SK-N-SH (cell line): Measurements from ENCODE around the gene PTPRD. TPM values are rescaled to one million over a fixed set of nuclear protein-coding genes. Genes with fewer than 3 reads are reported as not detected.
"Not testable (repeated sequence)": the region's sequence is repeated elsewhere in the genome, so short reads cannot be mapped to it uniquely, and the experiment has no call there.

Experiments
- CTCF ChIA-PET: fragments of 300-600, 350-600 bp; formaldehyde crosslinking; extraction: SDS; loops from one replicate; lab custom pipeline; 2021; lab: Yijun Ruan, JAX
- POLR2A ChIA-PET: fragments of 350-600 bp; sonication (Branson Sonifier 250); formaldehyde crosslinking; extraction: SDS; loops from one replicate; lab custom pipeline; 2020; ENCODE audit warnings: antibody characterized with exemption, inconsistent platforms; lab: Yijun Ruan, JAX
- DNase-seq: peaks from one replicate; pipeline ENCODE4 v3.0.0; 2012
- H2AFZ ChIP-seq: fragments of 200-600 bp; sonication (generic); 2 replicates; pipeline ENCODE4 v1.8.1; 2016; ENCODE audit warnings: antibody characterized with exemption, mild to moderate bottlenecking, low read depth
- H3F3A ChIP-seq: fragments of 200-600 bp; sonication (generic); replicated peaks from 2 replicates; pipeline ENCODE3; 2016; ENCODE audit warnings: antibody characterized with exemption, mild to moderate bottlenecking; ENCODE audit not compliant: insufficient read depth
- H3K27ac ChIP-seq, 2 experiments: fragments of 200-500 bp in 1 of 2; fragments of 200-600 bp in 1 of 2; sonication (Bioruptor generic) in 1 of 2; sonication (generic), shearing (Covaris generic) in 1 of 2; 2 replicates each; pipeline versions ENCODE4 v1.5.1 to v1.6.1; 2014 to 2016; ENCODE audit warnings: low read depth in 2 of 2, inconsistent platforms in 1 of 2, low read length in 1 of 2, mild to moderate bottlenecking in 1 of 2, mixed read lengths in 1 of 2
- H3K27me3 ChIP-seq: fragments of 200-600 bp; sonication (generic), shearing (Covaris generic); 2 replicates; pipeline ENCODE4 v1.6.1; 2016; ENCODE audit warnings: mixed run types; ENCODE audit not compliant: insufficient read depth
- H3K36me3 ChIP-seq, 2 experiments: fragments of 200-500 bp in 1 of 2; fragments of 200-600 bp in 1 of 2; sonication (Bioruptor generic) in 1 of 2; sonication (generic) in 1 of 2; replicated peaks in 1 of 2; 2 replicates each; pipeline versions ENCODE3 to v1.5.1; 2014 to 2016; ENCODE audit warnings: low read length in 1 of 2, mild to moderate bottlenecking in 1 of 2; ENCODE audit not compliant: insufficient read depth in 2 of 2, control insufficient read depth in 1 of 2
- H3K4me1 ChIP-seq, 2 experiments: fragments of 200-500 bp in 1 of 2; fragments of 200-600 bp in 1 of 2; sonication (Bioruptor generic) in 1 of 2; sonication (generic), shearing (Covaris generic) in 1 of 2; 2 replicates each; pipeline versions ENCODE4 v1.5.1 to v1.6.1; 2014 to 2016; ENCODE audit warnings: low read depth in 1 of 2, low read length in 1 of 2, mixed run types in 1 of 2; ENCODE audit not compliant: insufficient read depth in 2 of 2, control insufficient read depth in 1 of 2
- H3K4me2 ChIP-seq: fragments of 200-600 bp; sonication (generic), shearing (Covaris generic); 2 replicates; pipeline ENCODE4 v1.6.1; 2017; ENCODE audit warnings: mixed run types
- H3K4me3 ChIP-seq, 2 experiments: fragments of 200-500 bp in 1 of 2; fragments of 200-600 bp in 1 of 2; sonication (Bioruptor generic) in 1 of 2; sonication (generic), shearing (Covaris generic) in 1 of 2; 2 replicates each; pipeline versions ENCODE4 v1.5.1 to v1.8.1; 2014 to 2016; ENCODE audit warnings: low read depth in 2 of 2, inconsistent platforms in 1 of 2, low read length in 1 of 2, mild to moderate bottlenecking in 1 of 2, mixed read lengths in 1 of 2, moderate library complexity in 1 of 2
- H3K79me2 ChIP-seq: fragments of 200-600 bp; sonication (generic); 2 replicates; pipeline ENCODE4 v1.8.1; 2017; ENCODE audit warnings: mild to moderate bottlenecking; ENCODE audit not compliant: insufficient read depth
- H3K9ac ChIP-seq: fragments of 200-600 bp; sonication (generic); 2 replicates; pipeline ENCODE4 v1.6.1; 2017; ENCODE audit warnings: mixed run types
- H3K9me2 ChIP-seq: fragments of 200-600 bp; sonication (generic); 2 replicates; pipeline ENCODE4 v1.6.1; 2017; ENCODE audit warnings: mixed run types
- H3K9me3 ChIP-seq: fragments of 200-600 bp; sonication (generic); 2 replicates; pipeline ENCODE4 v1.6.1; 2017; ENCODE audit warnings: mixed run types, mild to moderate bottlenecking, moderate library complexity
- H4K20me1 ChIP-seq: fragments of 200-600 bp; sonication (generic); 2 replicates; pipeline ENCODE4 v1.6.1; 2017; ENCODE audit warnings: mild to moderate bottlenecking, mixed run types; ENCODE audit not compliant: insufficient read depth
- ELF1 ChIP-seq: IDR thresholded peaks from 2 replicates; pipeline ENCODE4 v1.4.0; 2012
- FOSL2 ChIP-seq: IDR thresholded peaks from 2 replicates; pipeline ENCODE4 v1.4.0; 2012; ENCODE audit warnings: low read depth, mild to moderate bottlenecking, moderate library complexity, borderline replicate concordance
- FOXJ3 ChIP-seq: sonication (generic); formaldehyde crosslinking; IDR thresholded peaks from 2 replicates; pipeline ENCODE4 v1.5.1; 2020; ENCODE audit warnings: mild to moderate bottlenecking, missing genetic modification reagents
- FOXM1 ChIP-seq: IDR thresholded peaks from 2 replicates; pipeline ENCODE4 v1.4.0; 2012; ENCODE audit warnings: low read depth, mild to moderate bottlenecking
- GATA2 ChIP-seq: sonication (generic); formaldehyde crosslinking; IDR thresholded peaks from 2 replicates; pipeline ENCODE4 v1.5.0; 2020; ENCODE audit warnings: mild to moderate bottlenecking, missing genetic modification reagents
- NRF1 ChIP-seq: IDR thresholded peaks from 2 replicates; pipeline ENCODE4 v1.6.1; 2012; ENCODE audit warnings: low read depth, mild to moderate bottlenecking, low read length
- POLR2AphosphoS5 ChIP-seq: IDR thresholded peaks from 2 replicates; pipeline ENCODE4 v1.6.1; 2012; ENCODE audit warnings: low read depth, low read length
- RCOR1 ChIP-seq: fragments of 150-350 bp; IDR thresholded peaks from 2 replicates; pipeline ENCODE4 v1.6.1; 2017; ENCODE audit warnings: antibody characterized with exemption, low read length
- RFX5 ChIP-seq: IDR thresholded peaks from 2 replicates; pipeline ENCODE4 v1.6.1; 2012; ENCODE audit warnings: mild to moderate bottlenecking, improper control_type of control experiment, low read length
- SMC3 ChIP-seq: IDR thresholded peaks from 2 replicates; pipeline ENCODE4 v1.6.1; 2012; ENCODE audit warnings: low read depth, low read length, improper control_type of control experiment
- TAF1 ChIP-seq: IDR thresholded peaks from 2 replicates; pipeline ENCODE4 v1.6.1; 2012; ENCODE audit warnings: low read depth, mild to moderate bottlenecking, low read length, moderate library complexity, borderline replicate concordance
- TCF12 ChIP-seq: IDR thresholded peaks from 2 replicates; pipeline ENCODE4 v1.4.0; 2012
- TEAD4 ChIP-seq: IDR thresholded peaks from 2 replicates; pipeline ENCODE4 v1.4.0; 2012; ENCODE audit warnings: mild to moderate bottlenecking, borderline replicate concordance; ENCODE audit not compliant: insufficient read depth
- USF2 ChIP-seq: fragments of 150-350 bp; IDR thresholded peaks from 2 replicates; pipeline ENCODE4 v1.6.1; 2017; ENCODE audit warnings: antibody characterized with exemption, low read length, low read depth, borderline replicate concordance
- WGBS: methylation state at CpG from one replicate; pipeline ENCODE4 v1.1.6; 2017; ENCODE audit warnings: low lambda C conversion rate; 5-methylcytosine and 5-hydroxymethylcytosine counted together
- polyA plus RNA-seq, 3 experiments: library from polyadenylated mRNA; depleted of rRNA; stranded (reverse); fragments of >200 nt; gene quantifications; 2 replicates each; pipeline ENCODE4 v1.2.3, GENCODE V29; 2012
- TF ChIP-seq, protein P1 (sequence below): fragments of 200-600 bp; sonication (generic); IDR thresholded peaks from 2 replicates; pipeline ENCODE4 v1.6.1; 2017; ENCODE audit warnings: antibody characterized with exemption, mild to moderate bottlenecking, moderate library complexity
- TF ChIP-seq, protein P2 (sequence below): IDR thresholded peaks from 2 replicates; pipeline ENCODE4; 2012
- TF ChIP-seq, protein P3 (sequence below): IDR thresholded peaks from 2 replicates; pipeline ENCODE4 v1.6.1; 2012; ENCODE audit warnings: mild to moderate bottlenecking, low read depth, low read length, moderate library complexity

The PTPRD gene
- polyA plus RNA-seq, 1 of the 3 experiments (the other 2 are of a cell fraction): 0.15 TPM

DNA sequence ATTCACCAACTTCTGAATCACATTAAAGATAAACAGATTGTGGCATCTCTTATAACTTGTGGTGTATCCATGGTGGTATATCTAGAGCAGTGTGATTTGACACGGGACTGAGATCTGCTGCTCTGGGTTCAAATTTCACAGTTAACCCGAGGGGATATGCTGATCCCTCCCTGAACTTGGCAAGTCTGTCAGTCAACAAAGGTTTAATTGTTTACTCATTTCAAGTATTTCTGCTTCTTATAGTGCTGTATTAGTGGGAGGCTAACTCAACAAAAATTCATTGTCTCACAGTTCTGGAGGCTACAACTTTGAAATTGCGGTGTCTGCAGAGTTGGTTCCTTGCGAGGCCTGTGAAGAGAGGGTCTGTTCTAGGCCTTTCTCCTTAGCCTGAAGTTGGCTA lies 1175.2 kb downstream of the PTPRD start:
- ChIA-PET POLR2A (no interaction called here), CTCF (no interaction called here)
- H3K9me2 ChIP-seq: no peaks in the 10 kb centered on the region
- WGBS: 42% methylated on average over 4 of the region's 4 CpGs
- H2AFZ ChIP-seq: no peak overlapping the region
- H3K4me2 ChIP-seq: no peak overlapping the region
- H3K36me3 ChIP-seq: no peaks in the 10 kb centered on the region
- H3K9me3 ChIP-seq: no peaks in the 10 kb centered on the region
- no peaks in the 10 kb centered on the region for H3K27me3 ChIP-seq
- TF ChIP-seq NRF1 (no peak), POLR2AphosphoS5 (no peak), TAF1 (no peak), ELF1 (no peak)
- TF ChIP-seq, protein P1, sequence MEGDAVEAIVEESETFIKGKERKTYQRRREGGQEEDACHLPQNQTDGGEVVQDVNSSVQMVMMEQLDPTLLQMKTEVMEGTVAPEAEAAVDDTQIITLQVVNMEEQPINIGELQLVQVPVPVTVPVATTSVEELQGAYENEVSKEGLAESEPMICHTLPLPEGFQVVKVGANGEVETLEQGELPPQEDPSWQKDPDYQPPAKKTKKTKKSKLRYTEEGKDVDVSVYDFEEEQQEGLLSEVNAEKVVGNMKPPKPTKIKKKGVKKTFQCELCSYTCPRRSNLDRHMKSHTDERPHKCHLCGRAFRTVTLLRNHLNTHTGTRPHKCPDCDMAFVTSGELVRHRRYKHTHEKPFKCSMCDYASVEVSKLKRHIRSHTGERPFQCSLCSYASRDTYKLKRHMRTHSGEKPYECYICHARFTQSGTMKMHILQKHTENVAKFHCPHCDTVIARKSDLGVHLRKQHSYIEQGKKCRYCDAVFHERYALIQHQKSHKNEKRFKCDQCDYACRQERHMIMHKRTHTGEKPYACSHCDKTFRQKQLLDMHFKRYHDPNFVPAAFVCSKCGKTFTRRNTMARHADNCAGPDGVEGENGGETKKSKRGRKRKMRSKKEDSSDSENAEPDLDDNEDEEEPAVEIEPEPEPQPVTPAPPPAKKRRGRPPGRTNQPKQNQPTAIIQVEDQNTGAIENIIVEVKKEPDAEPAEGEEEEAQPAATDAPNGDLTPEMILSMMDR: no peak
- TF ChIP-seq, all 33 proteins: peak for 0
- Histone ChIP-seq H3K9ac (no peak overlapping the region), H3K79me2 (no peaks in the 10 kb centered on the region), H4K20me1 (no peaks in the 10 kb centered on the region), H3K4me1 (no peaks in the 10 kb centered on the region), H3F3A (no peaks in the 10 kb centered on the region), H3K27ac (no peak overlapping the region), H3K4me3 (no peak overlapping the region)
- no peak for DNase-seq

DNA sequence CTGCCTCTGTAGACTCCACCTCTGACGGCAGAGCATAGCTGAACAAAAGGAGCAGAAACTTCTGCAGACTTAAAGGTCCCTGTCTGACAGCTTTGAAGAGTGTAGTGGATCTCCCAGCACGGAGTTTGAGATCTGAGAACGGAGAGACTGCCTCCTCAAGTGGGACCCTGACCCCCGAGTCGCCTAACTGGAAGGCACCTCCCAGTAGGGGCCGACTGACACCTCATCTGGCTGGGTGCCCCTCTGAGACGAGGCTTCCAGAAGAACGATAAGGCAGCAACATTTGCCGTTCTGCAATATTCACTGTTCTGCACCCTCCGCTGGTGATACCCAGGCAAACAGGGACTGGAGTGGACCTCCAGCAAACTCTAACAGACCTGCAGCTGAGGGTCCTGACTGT lies 1186.3 kb downstream of the PTPRD start:
- H2AFZ ChIP-seq, H3K79me2 ChIP-seq, H4K20me1 ChIP-seq, H3K4me1 ChIP-seq, H3K36me3 ChIP-seq, H3K9me2 ChIP-seq, DNase-seq, CTCF ChIA-PET, H3K27ac ChIP-seq, H3K27me3 ChIP-seq, H3F3A ChIP-seq, H3K9ac ChIP-seq, H3K9me3 ChIP-seq, POLR2A ChIA-PET, H3K4me2 ChIP-seq, H3K4me3 ChIP-seq: not testable (repeated sequence)
- 36% methylated on average over 5 of the region's 10 CpGs for WGBS

DNA sequence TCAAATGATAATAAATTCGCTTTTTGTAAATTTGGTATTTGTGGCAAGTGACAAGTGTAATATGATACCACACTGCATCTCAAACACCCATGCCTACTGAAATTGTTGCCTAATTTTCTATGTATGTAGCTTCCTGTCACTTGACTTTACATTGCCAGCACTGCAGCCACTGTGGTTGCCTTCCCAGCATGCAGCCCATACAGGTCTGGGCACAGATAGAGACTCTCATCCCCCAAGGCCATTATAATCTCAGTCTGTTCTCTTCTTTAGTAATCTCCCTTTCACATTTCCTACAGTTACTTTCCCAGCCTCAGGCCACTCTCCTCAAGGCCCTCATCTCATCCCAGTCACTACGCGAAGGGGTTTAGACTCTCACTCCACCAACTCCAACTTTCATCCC lies 1200.6 kb downstream of the PTPRD start:
- Histone ChIP-seq H3K79me2 (no peaks in the 10 kb centered on the region), H3K4me1 (no peaks in the 10 kb centered on the region), H3K9me2 (no peaks in the 10 kb centered on the region), H4K20me1 (no peaks in the 10 kb centered on the region), H3K4me3 (no peak overlapping the region), H3K9me3 (no peaks in the 10 kb centered on the region), H3K9ac (no peak overlapping the region), H3K27me3 (no peaks in the 10 kb centered on the region), H3K27ac (no peak overlapping the region), H3K4me2 (no peak overlapping the region), H3F3A (no peaks in the 10 kb centered on the region), H3K36me3 (no peaks in the 10 kb centered on the region), H2AFZ (no peak overlapping the region)
- DNase-seq: no peak
- ChIA-PET POLR2A (no interaction called here), CTCF (no interaction called here)
- WGBS: 85% methylated on average over 3 of the region's 3 CpGs
- TF ChIP-seq FOSL2 (no peak), GATA2 (CRISPR knock-in tag) (no peak), USF2 (no peak), SMC3 (no peak), TEAD4 (no peak), RCOR1 (no peak), TCF12 (no peak), RFX5 (no peak), FOXJ3 (CRISPR knock-in tag) (no peak), FOXM1 (no peak), ELF1 (no peak)
- TF ChIP-seq, protein P2, sequence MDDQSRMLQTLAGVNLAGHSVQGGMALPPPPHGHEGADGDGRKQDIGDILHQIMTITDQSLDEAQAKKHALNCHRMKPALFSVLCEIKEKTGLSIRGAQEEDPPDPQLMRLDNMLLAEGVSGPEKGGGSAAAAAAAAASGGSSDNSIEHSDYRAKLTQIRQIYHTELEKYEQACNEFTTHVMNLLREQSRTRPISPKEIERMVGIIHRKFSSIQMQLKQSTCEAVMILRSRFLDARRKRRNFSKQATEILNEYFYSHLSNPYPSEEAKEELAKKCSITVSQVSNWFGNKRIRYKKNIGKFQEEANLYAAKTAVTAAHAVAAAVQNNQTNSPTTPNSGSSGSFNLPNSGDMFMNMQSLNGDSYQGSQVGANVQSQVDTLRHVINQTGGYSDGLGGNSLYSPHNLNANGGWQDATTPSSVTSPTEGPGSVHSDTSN: no peak
- TF ChIP-seq, protein P3, sequence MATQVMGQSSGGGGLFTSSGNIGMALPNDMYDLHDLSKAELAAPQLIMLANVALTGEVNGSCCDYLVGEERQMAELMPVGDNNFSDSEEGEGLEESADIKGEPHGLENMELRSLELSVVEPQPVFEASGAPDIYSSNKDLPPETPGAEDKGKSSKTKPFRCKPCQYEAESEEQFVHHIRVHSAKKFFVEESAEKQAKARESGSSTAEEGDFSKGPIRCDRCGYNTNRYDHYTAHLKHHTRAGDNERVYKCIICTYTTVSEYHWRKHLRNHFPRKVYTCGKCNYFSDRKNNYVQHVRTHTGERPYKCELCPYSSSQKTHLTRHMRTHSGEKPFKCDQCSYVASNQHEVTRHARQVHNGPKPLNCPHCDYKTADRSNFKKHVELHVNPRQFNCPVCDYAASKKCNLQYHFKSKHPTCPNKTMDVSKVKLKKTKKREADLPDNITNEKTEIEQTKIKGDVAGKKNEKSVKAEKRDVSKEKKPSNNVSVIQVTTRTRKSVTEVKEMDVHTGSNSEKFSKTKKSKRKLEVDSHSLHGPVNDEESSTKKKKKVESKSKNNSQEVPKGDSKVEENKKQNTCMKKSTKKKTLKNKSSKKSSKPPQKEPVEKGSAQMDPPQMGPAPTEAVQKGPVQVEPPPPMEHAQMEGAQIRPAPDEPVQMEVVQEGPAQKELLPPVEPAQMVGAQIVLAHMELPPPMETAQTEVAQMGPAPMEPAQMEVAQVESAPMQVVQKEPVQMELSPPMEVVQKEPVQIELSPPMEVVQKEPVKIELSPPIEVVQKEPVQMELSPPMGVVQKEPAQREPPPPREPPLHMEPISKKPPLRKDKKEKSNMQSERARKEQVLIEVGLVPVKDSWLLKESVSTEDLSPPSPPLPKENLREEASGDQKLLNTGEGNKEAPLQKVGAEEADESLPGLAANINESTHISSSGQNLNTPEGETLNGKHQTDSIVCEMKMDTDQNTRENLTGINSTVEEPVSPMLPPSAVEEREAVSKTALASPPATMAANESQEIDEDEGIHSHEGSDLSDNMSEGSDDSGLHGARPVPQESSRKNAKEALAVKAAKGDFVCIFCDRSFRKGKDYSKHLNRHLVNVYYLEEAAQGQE: no peak
